ENCODE results near the gene LAMC1. TPM values are rescaled to one million over a fixed set of nuclear protein-coding genes. Genes with fewer than 3 reads are reported as not detected.

The LAMC1 gene
- total RNA-seq, 1 donor from 2014 or later: 0.39 TPM

DNA sequence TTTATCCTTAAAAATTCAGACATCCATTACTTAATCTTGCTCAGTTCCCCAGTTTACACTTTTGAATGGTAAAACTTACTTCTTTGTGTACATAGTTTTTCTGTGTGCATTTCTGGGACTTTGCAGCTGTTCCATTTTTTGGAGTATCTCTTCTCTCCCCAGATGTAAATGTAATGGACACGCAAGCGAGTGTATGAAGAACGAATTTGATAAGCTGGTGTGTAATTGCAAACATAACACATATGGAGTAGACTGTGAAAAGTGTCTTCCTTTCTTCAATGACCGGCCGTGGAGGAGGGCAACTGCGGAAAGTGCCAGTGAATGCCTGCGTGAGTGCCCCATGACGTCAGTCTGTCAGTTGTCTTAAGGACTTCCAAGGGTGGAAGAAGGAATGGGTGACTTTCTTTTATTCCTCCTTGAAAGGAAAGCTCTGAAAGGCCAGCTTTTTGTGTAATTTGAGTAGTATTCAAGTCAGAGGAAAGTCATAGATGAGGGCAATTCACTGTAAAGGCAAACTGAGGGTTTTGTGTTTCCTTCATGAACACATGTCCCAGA, 87.2 kb downstream of the LAMC1 start:
- Mint-ChIP-seq H3K27ac (no peak overlapping the region), H3K36me3 (ENCODE audit: low read depth) (no peaks in the 10 kb centered on the region), H3K27me3 (ENCODE audit: low read depth) (peaks cover 9% of the 10 kb centered on the region), H3K4me3 (ENCODE audit: low read depth) (no peak overlapping the region), H3K4me1 (ENCODE audit: low read depth) (no peaks in the 10 kb centered on the region), H3K9me3 (no peaks in the 10 kb centered on the region)
- intact Hi-C loops (cut with micrococcal nuclease): no loop called here
- no peak for DNase-seq (ENCODE audit: low spot score)

DNA sequence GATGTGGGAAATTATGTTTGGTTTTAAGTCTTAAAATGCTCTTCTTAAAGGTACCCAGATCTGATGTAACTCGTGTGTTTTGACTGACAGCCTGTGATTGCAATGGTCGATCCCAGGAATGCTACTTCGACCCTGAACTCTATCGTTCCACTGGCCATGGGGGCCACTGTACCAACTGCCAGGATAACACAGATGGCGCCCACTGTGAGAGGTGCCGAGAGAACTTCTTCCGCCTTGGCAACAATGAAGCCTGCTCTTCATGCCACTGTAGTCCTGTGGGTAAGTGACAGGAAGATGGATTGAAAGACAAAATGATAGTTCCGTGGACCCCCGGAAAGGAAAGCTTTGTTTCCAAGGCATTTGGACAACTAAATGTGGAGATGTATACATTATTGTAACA, 91.2 kb downstream of the LAMC1 start:
- intact Hi-C loops (cut with micrococcal nuclease): no loop called here
- H3K4me1 Mint-ChIP-seq (ENCODE audit: low read depth): no peaks in the 10 kb centered on the region
- H3K9me3 Mint-ChIP-seq: no peaks in the 10 kb centered on the region
- H3K27me3 Mint-ChIP-seq (ENCODE audit: low read depth): peaks cover 6% of the 10 kb centered on the region
- no peak overlapping the region for H3K4me3 Mint-ChIP-seq (ENCODE audit: low read depth)
- H3K36me3 Mint-ChIP-seq (ENCODE audit: low read depth): no peaks in the 10 kb centered on the region
- no peak for DNase-seq (ENCODE audit: low spot score)
- H3K27ac Mint-ChIP-seq: no peak overlapping the region

DNA sequence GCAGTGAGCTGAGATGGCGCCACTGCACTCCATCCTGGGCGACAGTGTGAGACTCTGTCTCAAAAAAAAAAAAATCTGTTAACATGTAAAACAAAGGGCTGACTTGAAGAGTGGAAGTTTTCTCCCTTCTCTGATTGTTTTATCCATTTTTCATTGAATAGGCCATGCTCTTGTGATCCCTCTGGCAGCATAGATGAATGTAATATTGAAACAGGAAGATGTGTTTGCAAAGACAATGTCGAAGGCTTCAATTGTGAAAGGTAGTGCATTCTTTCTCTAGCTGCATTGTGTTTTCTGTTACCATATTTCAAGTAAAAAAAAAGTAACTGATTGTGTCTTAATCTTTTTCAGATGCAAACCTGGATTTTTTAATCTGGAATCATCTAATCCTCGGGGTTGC, 93.2 kb downstream of the LAMC1 start:
- H3K9me3 Mint-ChIP-seq: no peaks in the 10 kb centered on the region
- no peak overlapping the region for H3K27ac Mint-ChIP-seq
- no peaks in the 10 kb centered on the region for H3K4me1 Mint-ChIP-seq (ENCODE audit: low read depth)
- no peak overlapping the region for H3K4me3 Mint-ChIP-seq (ENCODE audit: low read depth)
- H3K27me3 Mint-ChIP-seq (ENCODE audit: low read depth): peaks cover 3% of the 10 kb centered on the region
- intact Hi-C loops (cut with micrococcal nuclease): no loop called here
- DNase-seq (ENCODE audit: low spot score): no peak
- no peaks in the 10 kb centered on the region for H3K36me3 Mint-ChIP-seq (ENCODE audit: low read depth)

DNA sequence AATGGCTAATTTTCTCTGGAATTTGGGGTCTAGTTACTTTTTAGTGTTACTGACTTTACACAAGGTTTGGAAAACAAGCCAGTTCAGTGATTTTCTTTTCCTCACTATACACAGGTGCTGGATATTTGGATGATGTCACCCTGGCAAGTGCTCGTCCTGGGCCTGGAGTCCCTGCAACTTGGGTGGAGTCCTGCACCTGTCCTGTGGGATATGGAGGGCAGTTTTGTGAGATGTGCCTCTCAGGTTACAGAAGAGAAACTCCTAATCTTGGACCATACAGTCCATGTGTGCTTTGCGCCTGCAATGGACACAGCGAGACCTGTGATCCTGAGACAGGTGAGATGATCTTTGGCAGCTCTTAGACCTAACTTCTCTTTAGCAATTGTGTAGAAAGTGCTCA, 98.4 kb downstream of the LAMC1 start:
- Mint-ChIP-seq H3K27ac (no peak overlapping the region), H3K9me3 (no peaks in the 10 kb centered on the region), H3K27me3 (ENCODE audit: low read depth) (no peaks in the 10 kb centered on the region), H3K36me3 (ENCODE audit: low read depth) (no peaks in the 10 kb centered on the region), H3K4me3 (ENCODE audit: low read depth) (no peak overlapping the region), H3K4me1 (ENCODE audit: low read depth) (no peaks in the 10 kb centered on the region)
- intact Hi-C loops (cut with micrococcal nuclease): no loop called here
- DNase-seq (ENCODE audit: low spot score): no peak

DNA sequence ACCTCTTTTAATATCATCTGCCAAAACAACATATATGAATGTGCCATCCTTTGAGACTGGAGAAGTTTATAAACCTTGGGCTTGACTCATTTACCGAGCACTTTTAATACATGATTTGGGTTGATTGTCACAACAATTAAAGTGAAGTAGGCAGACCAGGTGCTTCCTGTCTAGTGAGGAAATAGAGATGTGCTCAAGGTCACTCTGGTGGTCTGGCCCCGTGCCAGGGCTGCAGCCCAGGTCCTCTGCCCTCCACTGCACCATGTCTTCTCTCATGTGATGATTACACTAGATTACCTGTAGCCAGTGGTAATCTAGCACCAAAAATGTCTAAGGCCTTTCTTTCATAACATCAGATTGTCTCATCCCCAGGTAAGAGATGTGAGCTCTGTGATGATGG, 101.0 kb downstream of the LAMC1 start:
- no peaks in the 10 kb centered on the region for H3K27me3 Mint-ChIP-seq (ENCODE audit: low read depth)
- no peaks in the 10 kb centered on the region for H3K4me1 Mint-ChIP-seq (ENCODE audit: low read depth)
- no peaks in the 10 kb centered on the region for H3K36me3 Mint-ChIP-seq (ENCODE audit: low read depth)
- intact Hi-C loops (cut with micrococcal nuclease): no loop called here
- no peak for DNase-seq (ENCODE audit: low spot score)
- H3K27ac Mint-ChIP-seq: no peak overlapping the region
- H3K4me3 Mint-ChIP-seq (ENCODE audit: low read depth): no peak overlapping the region
- H3K9me3 Mint-ChIP-seq: no peaks in the 10 kb centered on the region

DNA sequence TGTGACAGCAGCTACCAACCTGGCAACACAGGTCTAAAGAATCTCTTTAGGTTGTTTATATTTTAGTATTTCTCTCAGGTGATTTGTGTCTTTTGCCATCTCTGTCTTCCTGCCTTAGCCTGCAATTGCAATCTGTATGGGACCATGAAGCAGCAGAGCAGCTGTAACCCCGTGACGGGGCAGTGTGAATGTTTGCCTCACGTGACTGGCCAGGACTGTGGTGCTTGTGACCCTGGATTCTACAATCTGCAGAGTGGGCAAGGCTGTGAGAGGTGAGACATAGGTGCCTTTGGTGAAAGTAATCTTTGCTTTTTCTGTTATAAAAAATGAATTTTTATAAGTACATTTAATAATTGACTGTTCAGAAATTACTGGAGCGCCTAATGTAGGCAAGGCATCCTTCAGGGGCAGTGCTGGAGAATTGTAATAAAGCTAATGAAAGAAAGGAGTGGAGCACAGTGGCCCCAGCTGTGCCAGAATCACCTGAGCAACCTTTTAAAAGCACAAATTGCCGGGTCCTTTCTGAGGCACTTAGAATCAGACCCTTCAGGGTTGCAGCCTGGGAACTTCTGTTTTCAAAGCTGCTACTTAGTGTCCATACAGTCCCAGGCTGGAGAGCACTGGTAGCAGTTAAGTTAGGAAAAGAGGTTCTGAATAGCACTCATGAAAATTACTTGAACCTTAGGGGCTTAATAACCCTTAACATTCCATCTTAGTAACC, 102.2 kb downstream of the LAMC1 start:
- Mint-ChIP-seq H3K4me1 (ENCODE audit: low read depth) (no peaks in the 10 kb centered on the region), H3K9me3 (no peaks in the 10 kb centered on the region), H3K4me3 (ENCODE audit: low read depth) (no peak overlapping the region), H3K27ac (no peak overlapping the region), H3K36me3 (ENCODE audit: low read depth) (no peaks in the 10 kb centered on the region), H3K27me3 (ENCODE audit: low read depth) (no peaks in the 10 kb centered on the region)
- no peak for DNase-seq (ENCODE audit: low spot score)
- intact Hi-C loops (cut with micrococcal nuclease): no loop called here

DNA sequence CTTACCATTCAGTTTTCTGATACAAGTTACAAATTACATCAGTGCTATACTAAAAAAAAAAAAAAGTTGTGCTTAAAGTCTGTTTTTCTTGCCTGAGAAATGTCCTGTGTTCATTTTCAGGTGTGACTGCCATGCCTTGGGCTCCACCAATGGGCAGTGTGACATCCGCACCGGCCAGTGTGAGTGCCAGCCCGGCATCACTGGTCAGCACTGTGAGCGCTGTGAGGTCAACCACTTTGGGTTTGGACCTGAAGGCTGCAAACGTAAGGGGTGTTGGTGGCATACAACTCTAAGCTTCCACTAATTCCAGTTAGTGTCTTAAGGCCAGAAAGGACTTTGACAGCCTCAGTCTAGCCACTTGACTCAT, 102.8 kb downstream of the LAMC1 start:
- H3K36me3 Mint-ChIP-seq (ENCODE audit: low read depth): no peaks in the 10 kb centered on the region
- H3K4me3 Mint-ChIP-seq (ENCODE audit: low read depth): no peak overlapping the region
- no peaks in the 10 kb centered on the region for H3K27me3 Mint-ChIP-seq (ENCODE audit: low read depth)
- intact Hi-C loops (cut with micrococcal nuclease): no loop called here
- no peak overlapping the region for H3K27ac Mint-ChIP-seq
- H3K4me1 Mint-ChIP-seq (ENCODE audit: low read depth): no peaks in the 10 kb centered on the region
- no peaks in the 10 kb centered on the region for H3K9me3 Mint-ChIP-seq
- DNase-seq (ENCODE audit: low spot score): no peak

DNA sequence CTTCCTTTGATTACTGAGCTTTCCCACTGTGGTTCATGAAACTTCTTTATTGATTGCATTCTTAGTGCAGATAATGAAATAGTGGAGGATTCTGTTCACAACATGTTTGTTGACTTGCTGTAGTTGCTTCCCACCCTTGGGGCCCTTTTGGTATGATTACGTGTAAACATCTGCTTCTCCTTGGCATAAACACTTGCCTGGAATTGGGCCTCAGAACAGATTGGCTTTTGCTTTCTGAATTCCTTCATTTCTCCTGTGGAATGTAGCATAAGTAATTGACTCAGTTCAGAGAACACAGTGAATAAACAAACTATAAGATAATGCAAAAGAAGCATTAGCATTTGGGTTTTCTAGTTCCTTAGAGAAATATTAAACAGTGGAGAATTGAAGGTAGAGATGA, 103.3 kb downstream of the LAMC1 start:
- no peaks in the 10 kb centered on the region for H3K36me3 Mint-ChIP-seq (ENCODE audit: low read depth)

DNA sequence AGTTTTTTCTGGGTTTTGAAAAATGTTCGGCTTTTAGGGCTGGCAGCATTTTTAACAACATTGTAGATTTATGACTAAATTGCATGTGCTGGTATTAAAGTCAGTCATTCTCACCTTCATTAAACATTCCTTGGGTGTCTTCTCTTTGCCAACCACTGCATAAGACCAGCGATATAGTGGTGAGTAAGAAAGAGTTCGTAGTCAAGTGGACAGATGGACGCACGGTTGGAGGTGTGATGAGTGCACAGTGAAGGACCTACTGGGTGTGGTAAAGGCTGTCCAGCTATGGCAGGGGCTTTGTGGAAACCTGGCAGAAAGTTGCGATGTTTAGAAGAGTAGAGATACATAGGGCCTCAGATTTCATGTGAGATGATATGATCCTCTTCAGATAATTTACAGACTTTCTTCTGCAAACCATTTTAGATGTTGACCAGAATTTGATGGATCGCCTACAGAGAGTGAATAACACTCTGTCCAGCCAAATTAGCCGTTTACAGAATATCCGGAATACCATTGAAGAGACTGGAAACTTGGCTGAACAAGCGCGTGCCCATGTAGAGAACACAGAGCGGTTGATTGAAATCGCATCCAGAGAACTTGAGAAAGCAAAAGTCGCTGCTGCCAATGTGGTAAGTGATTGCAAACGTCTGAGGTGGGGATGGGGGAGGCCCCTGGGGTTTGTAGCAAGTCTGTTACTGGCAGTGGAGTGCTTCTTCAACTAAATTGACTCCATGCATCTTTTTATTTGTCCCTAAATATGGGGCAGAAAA, 106.9 kb downstream of the LAMC1 start:
- no peak overlapping the region for H3K4me3 Mint-ChIP-seq (ENCODE audit: low read depth)

More for the DNA sequence above, 103.3 kb downstream of the LAMC1 start:
- DNase-seq (ENCODE audit: low spot score): no peak
- no peaks in the 10 kb centered on the region for H3K4me1 Mint-ChIP-seq (ENCODE audit: low read depth)
- intact Hi-C loops (cut with micrococcal nuclease): no loop called here
- H3K27ac Mint-ChIP-seq: no peak overlapping the region
- no peaks in the 10 kb centered on the region for H3K27me3 Mint-ChIP-seq (ENCODE audit: low read depth)
- no peaks in the 10 kb centered on the region for H3K9me3 Mint-ChIP-seq
- H3K4me3 Mint-ChIP-seq (ENCODE audit: low read depth): no peak overlapping the region

DNA sequence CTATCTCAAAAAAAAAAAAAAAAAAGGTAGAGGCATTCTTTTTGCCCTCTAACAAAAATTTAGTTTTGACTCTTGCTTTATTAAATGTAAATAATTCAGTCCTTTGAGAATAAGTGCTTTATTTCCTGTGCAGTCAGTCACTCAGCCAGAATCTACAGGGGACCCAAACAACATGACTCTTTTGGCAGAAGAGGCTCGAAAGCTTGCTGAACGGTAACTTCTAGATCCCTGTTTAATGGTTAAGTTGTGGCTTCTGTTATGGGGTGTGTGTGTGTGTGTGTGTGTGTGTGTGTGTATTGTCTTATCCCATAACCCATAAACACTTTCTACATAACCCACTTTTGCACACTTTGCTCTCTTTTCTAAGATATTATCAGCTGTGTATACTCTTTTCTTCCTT, 107.9 kb downstream of the LAMC1 start:
- H3K27me3 Mint-ChIP-seq (ENCODE audit: low read depth): peaks cover 4% of the 10 kb centered on the region
- intact Hi-C loops (cut with micrococcal nuclease): no loop called here
- H3K27ac Mint-ChIP-seq: no peak overlapping the region
- H3K4me3 Mint-ChIP-seq (ENCODE audit: low read depth): no peak overlapping the region
- H3K4me1 Mint-ChIP-seq (ENCODE audit: low read depth): no peaks in the 10 kb centered on the region
- DNase-seq (ENCODE audit: low spot score): no peak
- H3K9me3 Mint-ChIP-seq: no peaks in the 10 kb centered on the region
- no peaks in the 10 kb centered on the region for H3K36me3 Mint-ChIP-seq (ENCODE audit: low read depth)

More for the DNA sequence above, 106.9 kb downstream of the LAMC1 start:
- Mint-ChIP-seq H3K36me3 (ENCODE audit: low read depth) (no peaks in the 10 kb centered on the region), H3K27ac (no peak overlapping the region), H3K27me3 (ENCODE audit: low read depth) (peaks cover 4% of the 10 kb centered on the region), H3K9me3 (no peaks in the 10 kb centered on the region), H3K4me1 (ENCODE audit: low read depth) (no peaks in the 10 kb centered on the region)
- intact Hi-C loops (cut with micrococcal nuclease): no loop called here
- no peak for DNase-seq (ENCODE audit: low spot score)

DNA sequence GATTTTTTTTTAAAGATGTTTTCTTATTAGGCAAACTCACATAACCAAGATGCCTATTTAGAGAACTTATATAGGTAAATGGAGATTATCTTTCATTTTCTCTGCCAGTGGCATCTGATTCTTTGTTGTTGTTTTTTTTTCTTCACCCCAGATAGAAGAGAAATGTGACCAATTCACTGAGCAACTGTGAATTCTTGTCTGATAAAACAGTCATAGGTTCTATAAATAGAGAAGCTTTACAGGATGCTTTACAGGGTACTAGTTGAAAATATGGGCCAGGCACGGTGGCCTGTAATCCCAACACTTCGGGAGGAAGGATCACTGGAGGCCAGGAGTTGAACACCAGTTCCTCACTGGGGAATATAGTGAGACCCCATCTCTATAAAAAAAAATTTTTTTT, 112.1 kb downstream of the LAMC1 start:
- H3K9me3 Mint-ChIP-seq: no peaks in the 10 kb centered on the region
- H3K4me3 Mint-ChIP-seq (ENCODE audit: low read depth): no peak overlapping the region
- no peak for DNase-seq (ENCODE audit: low spot score)
- intact Hi-C loops (cut with micrococcal nuclease): no loop called here
- H3K27me3 Mint-ChIP-seq (ENCODE audit: low read depth): peaks cover 11% of the 10 kb centered on the region
- no peak overlapping the region for H3K27ac Mint-ChIP-seq
- no peaks in the 10 kb centered on the region for H3K4me1 Mint-ChIP-seq (ENCODE audit: low read depth)
- no peaks in the 10 kb centered on the region for H3K36me3 Mint-ChIP-seq (ENCODE audit: low read depth)

DNA sequence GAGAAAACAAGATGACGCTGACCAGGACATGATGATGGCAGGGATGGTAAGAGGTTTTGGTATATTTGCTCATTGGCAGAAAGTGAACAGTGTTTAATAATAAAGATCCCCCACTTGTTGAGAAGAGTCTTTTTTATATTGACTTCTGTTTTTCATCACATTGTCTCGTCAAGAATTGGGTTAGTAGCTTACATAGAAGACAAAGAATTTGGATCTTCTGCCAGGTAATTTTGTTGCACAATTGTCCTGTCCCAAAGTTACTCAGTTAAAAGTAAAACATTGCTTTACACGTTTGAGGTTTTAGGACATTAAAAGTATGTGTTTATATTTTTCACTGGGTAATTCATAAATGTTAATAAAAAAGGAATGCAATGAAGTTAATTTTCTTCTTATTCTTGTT, 114.6 kb downstream of the LAMC1 start:
- Mint-ChIP-seq H3K4me3 (ENCODE audit: low read depth) (no peak overlapping the region), H3K4me1 (ENCODE audit: low read depth) (no peaks in the 10 kb centered on the region), H3K27ac (no peak overlapping the region), H3K27me3 (ENCODE audit: low read depth) (peaks cover 14% of the 10 kb centered on the region), H3K36me3 (ENCODE audit: low read depth) (no peaks in the 10 kb centered on the region), H3K9me3 (no peaks in the 10 kb centered on the region)
- intact Hi-C loops (cut with micrococcal nuclease): no loop called here
- DNase-seq (ENCODE audit: low spot score): no peak

DNA sequence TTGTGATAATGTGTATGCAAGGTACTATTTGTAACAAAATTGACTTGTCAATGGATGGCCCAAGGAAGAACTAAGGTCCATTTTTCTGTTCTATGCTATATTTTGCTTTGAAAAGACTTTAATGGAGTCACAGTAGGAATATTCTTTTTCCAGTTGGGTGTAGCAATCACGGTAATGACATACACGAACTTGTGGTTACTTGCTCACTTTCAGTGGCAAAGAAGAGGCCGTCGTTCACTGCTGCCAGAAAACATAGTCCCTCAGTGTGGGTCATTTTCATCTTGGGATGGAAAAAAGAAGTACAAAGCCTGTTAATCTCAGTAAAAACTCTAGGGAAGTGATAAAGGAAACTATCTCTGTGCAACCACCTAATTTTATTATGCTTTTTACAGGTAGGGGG, 115.1 kb downstream of the LAMC1 start:
- Mint-ChIP-seq H3K4me1 (ENCODE audit: low read depth) (no peaks in the 10 kb centered on the region), H3K27ac (no peak overlapping the region), H3K36me3 (ENCODE audit: low read depth) (no peaks in the 10 kb centered on the region), H3K4me3 (ENCODE audit: low read depth) (no peak overlapping the region), H3K9me3 (no peaks in the 10 kb centered on the region), H3K27me3 (ENCODE audit: low read depth) (peaks cover 14% of the 10 kb centered on the region)
- intact Hi-C loops (cut with micrococcal nuclease): no loop called here
- DNase-seq (ENCODE audit: low spot score): no peak
